Stromal cell of bone marrow (primary cell): ENCODE data around the gene PTPRG.

ENCODE experiments used
- DNase-seq: peaks from one replicate; pipeline ENCODE4 v3.0.0-alpha.2; 2012; ENCODE audit warnings: low read depth

Gene PTPRG

GRCh38 chr3:61618871-61619270 lies 57.5 kb downstream of the PTPRG start:
- no peak for DNase-seq

- no peak for DNase-seq
Observed at GRCh38 chr3:61620073-61620472, 58.7 kb downstream of the PTPRG start.

- no peak for DNase-seq
Observed at GRCh38 chr3:61624300-61624699, 62.9 kb downstream of the PTPRG start.

- DNase-seq: no peak
Observed at GRCh38 chr3:61625429-61625828, 64.1 kb downstream of the PTPRG start.

- DNase-seq: no peak
Observed at GRCh38 chr3:61626484-61626883, 65.1 kb downstream of the PTPRG start.

- peak; percentile 52 for DNase-seq
Observed at GRCh38 chr3:61627768-61628185, 66.4 kb downstream of the PTPRG start.

GRCh38 chr3:61628636-61629035 lies 67.3 kb downstream of the PTPRG start:
- no peak for DNase-seq

- DNase-seq: no peak
Observed at GRCh38 chr3:61629442-61629841, 68.1 kb downstream of the PTPRG start.

GRCh38 chr3:61631108-61631769 lies 69.9 kb downstream of the PTPRG start:
- DNase-seq: no peak

- DNase-seq: no peak
Observed at GRCh38 chr3:61632568-61633175, 71.3 kb downstream of the PTPRG start.

GRCh38 chr3:61634678-61635077 lies 73.3 kb downstream of the PTPRG start:
- no peak for DNase-seq

GRCh38 chr3:61637088-61638051 lies 76.0 kb downstream of the PTPRG start:
- DNase-seq: no peak

- no peak for DNase-seq
Observed at GRCh38 chr3:61638741-61639140, 77.4 kb downstream of the PTPRG start.

- no peak for DNase-seq
Observed at GRCh38 chr3:61639991-61640390, 78.6 kb downstream of the PTPRG start.

- no peak for DNase-seq
Observed at GRCh38 chr3:61645148-61645547, 83.8 kb downstream of the PTPRG start.

- no peak for DNase-seq
Observed at GRCh38 chr3:61646360-61646759, 85.0 kb downstream of the PTPRG start.

- DNase-seq: no peak
Observed at GRCh38 chr3:61646851-61647525, 85.6 kb downstream of the PTPRG start.

- DNase-seq: no peak
Observed at GRCh38 chr3:61648481-61648880, 87.1 kb downstream of the PTPRG start.

GRCh38 chr3:61649381-61650170 lies 88.2 kb downstream of the PTPRG start:
- no peak for DNase-seq

GRCh38 chr3:61650276-61650675 lies 88.9 kb downstream of the PTPRG start:
- DNase-seq: peak; percentile 74

GRCh38 chr3:61650719-61651410 lies 89.5 kb downstream of the PTPRG start:
- no peak for DNase-seq
